ENCODE measurements around the gene KCTD2. TPM values are rescaled to one million over a fixed set of nuclear protein-coding genes. Genes with fewer than 3 reads are reported as not detected.

The KCTD2 gene
- total RNA-seq, 1 donor from 2014 or later, result 21.2 TPM

DNA sequence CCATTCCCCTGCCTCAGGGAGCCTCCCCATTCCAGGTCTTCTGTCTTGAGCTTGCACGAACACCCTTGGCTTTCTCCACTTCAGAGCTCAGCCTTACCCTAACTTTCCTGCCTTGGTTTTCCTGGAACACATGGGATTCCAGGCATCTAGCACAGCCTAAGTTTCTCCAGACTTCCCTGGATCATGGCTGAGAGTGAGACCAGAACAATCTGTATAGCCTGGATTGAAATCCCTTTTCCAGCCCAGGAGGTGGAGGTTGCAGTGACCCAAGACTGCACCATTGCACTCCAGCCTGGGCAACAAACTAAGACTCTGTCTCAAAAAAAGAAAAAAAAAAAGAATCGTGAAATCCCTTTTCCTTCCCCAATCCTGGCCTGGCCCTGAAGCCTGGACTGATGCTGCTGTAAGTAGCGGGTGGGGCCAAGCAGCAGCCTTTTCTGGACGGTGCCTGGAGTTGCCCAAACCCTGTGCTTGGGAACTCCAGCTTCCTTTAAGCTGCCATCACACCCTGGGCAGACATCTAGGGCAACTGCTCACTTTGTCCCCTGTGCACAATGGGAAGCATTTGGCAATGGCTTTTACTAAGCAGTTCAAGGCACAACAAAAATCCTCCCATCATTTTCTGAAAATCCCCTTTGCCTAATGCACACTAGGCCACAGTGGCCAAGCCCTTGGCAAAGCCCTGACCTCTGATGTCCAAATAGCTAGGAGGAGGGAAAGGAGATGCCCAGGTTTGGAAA is 28.7 kb downstream of the KCTD2 start:
- DNase-seq (ENCODE audit: low spot score), result peak; percentile 78

- DNase-seq (ENCODE audit: low spot score), result no peak
Observed at GRCh38 chr17:75077072-75077495, 30.1 kb downstream of the KCTD2 start.

GRCh38 chr17:75077496-75078283 is 30.7 kb downstream of the KCTD2 start:
- DNase-seq (ENCODE audit: low spot score), result peak; percentile 55

GRCh38 chr17:75078284-75079022 is 31.4 kb downstream of the KCTD2 start:
- peak; percentile 38 for DNase-seq (ENCODE audit: low spot score)

- no peak for DNase-seq (ENCODE audit: low spot score)
Observed at GRCh38 chr17:75079023-75079373, 32.0 kb downstream of the KCTD2 start.

DNA sequence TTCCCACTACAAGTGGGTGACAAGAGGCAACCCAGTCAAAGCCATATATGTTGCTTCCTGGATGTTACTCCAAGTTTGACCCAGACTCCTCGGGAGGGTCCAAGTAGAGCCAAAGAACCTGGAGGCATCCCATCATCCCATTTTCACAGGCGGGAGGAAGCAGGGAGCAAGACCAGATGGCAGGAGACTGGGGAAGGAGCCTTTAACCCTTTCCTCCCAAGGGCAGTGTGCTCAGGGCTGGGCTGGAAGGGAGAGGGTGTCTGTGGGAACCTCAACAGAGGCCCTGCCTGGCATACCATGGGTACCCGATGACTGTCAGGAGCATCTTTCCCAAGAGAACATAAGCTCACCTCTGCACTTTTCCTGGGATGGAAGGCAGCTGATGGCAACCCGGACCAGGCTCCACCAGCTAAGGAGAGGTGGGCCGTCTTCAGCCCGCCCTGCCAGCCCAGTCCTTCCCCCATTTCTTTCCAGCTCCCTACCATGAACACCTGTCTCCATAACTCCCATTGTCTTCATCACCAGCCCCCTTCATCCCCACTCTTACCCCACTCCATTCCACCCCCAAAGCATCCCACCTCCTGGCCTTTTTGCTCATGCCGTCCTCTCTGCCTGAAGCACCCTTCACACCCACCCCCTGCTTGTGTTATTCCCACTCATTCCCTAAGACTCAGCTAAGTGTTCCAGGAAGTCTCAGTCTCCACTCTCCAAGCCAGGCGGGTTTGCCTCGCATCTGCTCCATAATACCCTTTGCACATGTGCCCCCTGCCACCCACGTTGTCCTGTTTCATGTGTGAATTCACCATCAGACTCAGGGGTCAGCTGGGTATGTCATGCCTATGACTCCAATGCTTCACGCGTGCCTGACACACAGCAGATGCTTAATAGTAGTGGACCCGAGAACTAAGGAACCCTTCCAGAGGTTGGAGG is 34.9 kb downstream of the KCTD2 start:
- DNase-seq (ENCODE audit: low spot score), result no peak

DNA sequence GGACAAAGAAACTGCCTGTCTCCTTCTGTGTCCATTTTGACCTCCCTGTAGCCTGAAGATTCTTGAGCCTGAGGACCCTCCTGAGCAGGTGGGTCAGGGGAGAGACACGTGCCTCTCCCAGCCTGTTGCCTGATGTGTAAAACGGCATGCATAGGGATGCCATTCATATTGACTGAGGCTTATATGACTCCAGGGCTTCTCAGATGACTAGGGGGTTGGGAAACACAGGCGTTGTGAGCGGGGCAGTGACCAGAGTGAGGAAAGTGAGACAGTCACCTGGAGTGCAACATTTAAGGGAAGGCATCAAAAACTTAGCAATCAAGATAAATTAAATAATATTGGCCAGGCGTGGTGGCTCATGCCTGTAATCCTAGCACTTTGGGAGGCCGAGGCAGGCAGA is 35.7 kb downstream of the KCTD2 start:
- DNase-seq (ENCODE audit: low spot score), result no peak

DNA sequence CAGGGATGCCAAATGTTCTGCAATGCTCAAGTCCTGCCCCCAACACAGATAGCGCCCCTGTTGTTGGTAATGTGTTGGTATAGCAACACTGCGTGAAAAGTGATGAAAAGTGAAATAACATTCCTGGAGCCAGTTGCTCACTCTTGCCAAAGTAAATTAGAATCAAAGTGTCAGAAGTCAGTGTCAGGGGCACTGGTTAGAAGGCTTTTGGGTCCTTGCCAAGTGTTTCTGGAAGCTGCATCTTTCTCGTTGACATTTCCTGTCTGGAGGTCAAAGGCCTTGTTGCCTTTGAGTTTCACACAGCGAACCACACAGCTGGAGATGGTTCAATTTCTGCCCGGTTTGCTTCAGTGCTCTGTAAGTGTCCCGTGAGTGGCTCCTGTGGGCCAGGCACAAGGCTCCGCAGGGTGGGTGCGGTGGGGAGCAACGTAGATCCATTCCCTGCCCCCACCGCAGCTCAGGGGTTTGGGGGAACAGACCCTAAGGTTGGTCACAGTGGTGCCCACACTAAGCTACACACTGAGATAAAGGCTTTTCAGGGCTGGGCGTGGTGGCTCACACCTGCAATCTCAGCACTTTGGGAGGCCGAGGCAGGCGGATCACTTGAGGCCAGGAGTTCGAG is 37.1 kb downstream of the KCTD2 start:
- DNase-seq (ENCODE audit: low spot score), result peak; percentile 52

GRCh38 chr17:75086496-75087181 is 39.6 kb downstream of the KCTD2 start:
- DNase-seq (ENCODE audit: low spot score), result no peak

DNA sequence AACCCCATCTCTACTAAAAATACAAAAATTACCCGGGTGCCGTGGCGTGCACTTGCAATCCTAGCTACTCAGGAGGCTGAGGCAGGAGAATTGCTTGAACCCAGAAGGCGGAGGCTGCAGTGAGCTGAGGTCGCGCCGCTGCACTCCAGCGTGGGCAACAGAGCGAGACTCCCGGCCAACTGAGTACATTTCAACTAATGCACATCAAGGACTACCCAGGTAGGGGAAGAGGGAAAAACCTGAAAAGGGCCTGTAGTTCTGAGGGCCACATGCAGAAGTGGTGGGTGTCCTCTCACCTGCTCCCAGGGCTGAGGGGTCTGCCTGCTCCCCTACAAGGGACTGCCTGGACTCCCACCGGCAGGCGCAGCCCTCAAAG is 40.1 kb downstream of the KCTD2 start:
- DNase-seq (ENCODE audit: low spot score), result no peak

DNA sequence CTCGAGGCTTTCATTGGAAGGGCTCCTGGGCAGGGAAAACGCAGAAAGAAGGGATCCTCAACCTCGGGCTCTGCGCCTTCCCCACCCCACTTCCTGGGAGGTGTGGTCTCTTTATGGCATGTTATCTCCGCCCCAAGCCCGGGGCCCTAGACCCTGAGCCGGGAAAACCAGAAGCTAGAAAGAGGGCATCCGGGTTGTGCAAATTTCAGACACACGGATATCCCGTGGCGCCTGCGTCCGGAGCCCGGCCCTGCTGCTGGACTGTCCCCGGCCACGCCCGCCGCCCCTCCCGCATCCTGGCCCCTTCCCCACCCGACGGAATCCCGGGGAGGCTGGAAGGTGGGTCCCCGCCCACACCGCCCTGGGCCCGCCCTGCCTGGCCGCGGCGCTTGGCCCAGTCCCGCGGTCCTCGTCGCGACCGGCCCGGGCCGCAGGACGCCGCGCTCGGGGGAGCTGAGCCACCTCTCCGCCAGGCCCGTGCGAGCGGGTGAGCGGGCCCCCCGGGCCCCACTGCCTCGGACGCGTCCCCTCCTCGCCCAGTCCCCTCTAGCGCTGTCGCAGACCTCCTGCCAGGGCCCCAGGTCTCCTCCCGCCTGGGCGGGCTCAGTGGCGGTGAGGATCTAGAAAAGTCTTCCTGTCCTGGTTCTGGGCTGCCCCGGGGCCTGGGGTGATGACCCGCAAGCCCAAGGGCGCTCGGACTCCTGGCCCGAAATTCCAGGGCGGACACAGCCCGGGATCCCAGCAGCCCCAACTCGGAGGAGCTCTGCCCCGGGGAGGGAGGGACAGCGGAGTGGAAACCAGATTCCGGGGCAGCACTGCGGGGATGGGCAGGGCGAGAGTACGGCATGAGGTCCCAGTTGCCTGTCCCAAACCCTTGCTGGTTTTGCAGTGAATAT is 40.8 kb downstream of the KCTD2 start, which contains the start of gene SLC16A5:
Gene SLC16A5, plus strand, starts transcription at position 397 of the 896 bp plus-strand sequence. CDS start 5,683 bp downstream, outside the sequence.
- DNase-seq (ENCODE audit: low spot score), result peak; percentile 98

- DNase-seq (ENCODE audit: low spot score), result peak; percentile 56
Observed at GRCh38 chr17:75088465-75089417, 41.7 kb downstream of the KCTD2 start.

GRCh38 chr17:75090871-75091854 is 44.1 kb downstream of the KCTD2 start:
- no peak for DNase-seq (ENCODE audit: low spot score)

GRCh38 chr17:75091855-75092327 is 44.9 kb downstream of the KCTD2 start:
- DNase-seq (ENCODE audit: low spot score), result no peak

- no peak for DNase-seq (ENCODE audit: low spot score)
Observed at GRCh38 chr17:75093548-75094158, 46.6 kb downstream of the KCTD2 start.

GRCh38 chr17:75094871-75095399 is 47.9 kb downstream of the KCTD2 start:
- DNase-seq (ENCODE audit: low spot score), result no peak

Measured in umbilical cord (tissue), 2 donors.